Measurements from ENCODE around the gene RABGAP1. TPM values are rescaled to one million over a fixed set of nuclear protein-coding genes. Genes with fewer than 3 reads are reported as not detected.

RABGAP1 gene
- total RNA-seq, 1 donor from 2014 or later: 26.5 TPM

DNA sequence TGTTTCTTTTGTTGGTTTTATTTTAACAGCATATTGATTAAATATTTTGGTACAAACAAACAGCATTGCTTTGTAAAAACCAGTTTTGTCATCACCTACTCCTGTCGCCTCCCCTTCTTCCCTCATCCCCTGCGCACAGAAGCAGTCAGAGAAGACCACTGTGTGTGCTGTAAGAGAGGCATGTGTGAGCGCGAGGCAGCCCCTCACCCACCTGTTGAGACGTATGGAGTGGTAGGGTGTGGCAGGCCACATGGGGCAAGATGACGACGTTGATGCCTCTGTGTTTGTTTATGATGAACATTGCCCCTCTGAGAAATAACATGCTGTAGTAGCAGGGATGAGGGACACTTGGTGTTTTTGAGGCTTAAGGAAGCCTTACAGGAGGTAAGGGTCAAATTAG, 164.0 kb downstream of the RABGAP1 start:
- Mint-ChIP-seq H3K4me3 (ENCODE audit: low read depth) (no peak overlapping the region), H3K9me3 (no peaks in the 10 kb centered on the region), H3K4me1 (ENCODE audit: low read depth) (no peaks in the 10 kb centered on the region), H3K27me3 (ENCODE audit: low read depth) (no peaks in the 10 kb centered on the region), H3K36me3 (ENCODE audit: low read depth) (peaks cover 15% of the 10 kb centered on the region), H3K27ac (no peak overlapping the region)
- intact Hi-C loops (cut with micrococcal nuclease): loop anchor here (5.0 kb wide), 1 partner anchor 247 kb away; no protein-coding TSS in a partner anchor
- no peak for DNase-seq (ENCODE audit: low spot score)

DNA sequence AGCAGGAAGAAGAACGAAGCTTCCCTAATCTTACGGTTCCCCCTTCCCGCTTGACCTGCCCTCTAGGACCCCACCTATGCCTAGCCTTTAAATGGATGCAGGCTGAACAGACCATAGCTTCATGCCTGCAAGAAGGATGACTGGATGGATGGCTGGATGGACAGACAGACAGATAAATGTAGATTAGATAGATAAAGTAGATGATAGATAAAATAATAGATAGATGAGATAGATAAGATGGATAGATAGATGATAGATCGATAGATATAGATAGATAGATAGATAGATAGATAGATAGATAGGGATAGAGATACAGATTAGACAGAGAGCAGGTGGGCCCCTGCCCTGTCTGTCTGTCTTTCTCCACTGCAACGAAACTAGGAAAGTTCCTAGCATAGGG, 164.7 kb downstream of the RABGAP1 start:
- intact Hi-C loops (cut with micrococcal nuclease): no loop called here
- H3K4me3 Mint-ChIP-seq (ENCODE audit: low read depth): no peak overlapping the region
- H3K4me1 Mint-ChIP-seq (ENCODE audit: low read depth): no peaks in the 10 kb centered on the region
- DNase-seq (ENCODE audit: low spot score): no peak
- no peaks in the 10 kb centered on the region for H3K27me3 Mint-ChIP-seq (ENCODE audit: low read depth)
- no peaks in the 10 kb centered on the region for H3K9me3 Mint-ChIP-seq
- H3K27ac Mint-ChIP-seq: no peak overlapping the region
- H3K36me3 Mint-ChIP-seq (ENCODE audit: low read depth): peaks cover 15% of the 10 kb centered on the region

DNA sequence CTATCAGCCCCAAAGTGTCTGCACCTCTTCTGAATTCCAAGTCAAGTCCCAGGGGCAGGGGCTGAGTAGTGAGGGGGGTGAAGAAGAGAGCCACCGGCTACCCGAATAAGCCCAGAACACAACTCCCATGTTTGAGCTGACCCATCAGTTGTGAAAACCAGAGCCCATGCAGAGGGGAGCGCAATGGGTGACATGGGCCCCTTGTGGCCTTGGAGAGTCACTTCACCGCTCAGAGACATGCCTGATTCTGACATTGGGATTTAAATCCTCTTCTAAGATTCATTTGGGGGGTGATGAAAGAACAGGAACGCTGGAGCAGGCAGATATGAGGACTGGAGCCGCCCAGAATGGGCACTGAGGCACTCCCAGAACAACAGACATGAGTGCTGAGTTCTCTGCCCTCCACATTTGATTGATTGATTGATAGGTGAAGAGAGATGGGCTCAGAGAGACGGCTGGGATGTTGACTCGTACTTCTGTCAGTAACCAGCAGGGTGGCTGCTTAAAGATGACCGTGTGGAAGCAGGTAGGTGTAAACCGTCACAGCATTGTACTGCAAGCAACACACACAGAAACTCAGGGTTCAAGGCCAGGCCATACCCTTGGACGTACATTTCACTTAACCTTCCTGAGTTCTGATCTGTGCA, 166.9 kb downstream of the RABGAP1 start:
- intact Hi-C loops (cut with micrococcal nuclease): no loop called here
- Mint-ChIP-seq H3K27ac (peak overlapping the region; percentile 15), H3K9me3 (no peaks in the 10 kb centered on the region), H3K27me3 (ENCODE audit: low read depth) (no peaks in the 10 kb centered on the region), H3K4me3 (ENCODE audit: low read depth) (no peak overlapping the region), H3K4me1 (ENCODE audit: low read depth) (peaks cover 6% of the 10 kb centered on the region), H3K36me3 (ENCODE audit: low read depth) (peaks cover 4% of the 10 kb centered on the region)
- no peak for DNase-seq (ENCODE audit: low spot score)

DNA sequence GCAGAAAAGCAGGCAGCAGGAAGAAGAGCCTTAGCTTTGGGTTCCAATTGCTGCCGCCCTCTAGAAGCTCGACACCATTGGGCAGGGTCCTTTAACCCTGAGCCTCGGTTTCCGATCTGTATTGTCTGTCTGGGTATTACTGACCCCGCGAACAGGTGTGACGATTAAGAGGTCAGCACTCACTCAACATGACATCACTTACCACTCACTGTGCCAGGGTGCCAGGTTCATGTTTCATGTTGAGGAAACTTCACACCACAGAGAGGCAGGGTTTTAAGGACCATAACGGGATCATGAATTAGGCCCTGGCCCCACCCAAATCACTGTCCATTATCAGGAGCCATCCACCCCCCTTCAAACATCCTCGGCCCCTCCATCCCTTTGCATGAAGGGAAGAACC, 168.2 kb downstream of the RABGAP1 start:
- H3K36me3 Mint-ChIP-seq (ENCODE audit: low read depth): peaks cover 4% of the 10 kb centered on the region
- no peaks in the 10 kb centered on the region for H3K27me3 Mint-ChIP-seq (ENCODE audit: low read depth)
- no peaks in the 10 kb centered on the region for H3K9me3 Mint-ChIP-seq
- no peak overlapping the region for H3K4me3 Mint-ChIP-seq (ENCODE audit: low read depth)
- intact Hi-C loops (cut with micrococcal nuclease): no loop called here
- peaks cover 6% of the 10 kb centered on the region for H3K4me1 Mint-ChIP-seq (ENCODE audit: low read depth)
- DNase-seq (ENCODE audit: low spot score): no peak
- no peak overlapping the region for H3K27ac Mint-ChIP-seq

DNA sequence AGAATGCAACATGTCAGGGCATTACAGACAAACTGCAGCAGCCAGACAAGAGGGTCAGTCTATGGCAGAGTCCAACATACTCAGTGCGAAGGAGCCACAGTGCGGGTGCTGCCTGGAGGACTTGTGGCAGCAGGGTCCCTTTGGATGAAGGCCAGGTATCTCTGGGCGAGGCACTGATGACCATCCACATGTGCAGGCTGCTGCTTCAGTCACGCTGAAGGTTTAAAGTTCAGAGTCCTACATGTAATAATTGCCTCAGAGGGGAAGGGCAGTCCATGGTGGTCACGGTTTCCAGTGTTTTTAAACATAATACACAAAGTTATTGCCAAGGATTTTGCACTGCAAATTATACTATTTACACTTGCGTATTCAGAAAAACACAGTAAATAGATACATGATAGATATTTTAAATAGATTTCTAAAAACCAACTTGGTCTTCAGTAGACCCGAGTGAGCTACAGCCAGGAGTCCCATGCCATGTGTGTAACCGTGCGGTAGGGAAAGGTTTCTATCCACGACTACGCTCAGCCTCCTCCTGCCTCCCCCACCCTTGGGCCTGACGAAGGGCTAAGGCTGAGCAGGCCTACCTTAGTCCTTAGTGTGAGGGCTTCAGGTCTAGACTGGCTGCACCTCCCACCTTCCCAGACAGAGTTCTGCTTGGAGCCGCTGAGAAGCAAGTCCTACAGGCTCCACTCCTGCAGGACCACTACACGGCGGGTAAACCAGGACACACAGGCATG, 168.9 kb downstream of the RABGAP1 start:
- intact Hi-C loops (cut with micrococcal nuclease): no loop called here
- H3K4me1 Mint-ChIP-seq (ENCODE audit: low read depth): peaks cover 6% of the 10 kb centered on the region
- peaks cover 4% of the 10 kb centered on the region for H3K36me3 Mint-ChIP-seq (ENCODE audit: low read depth)
- H3K27me3 Mint-ChIP-seq (ENCODE audit: low read depth): no peaks in the 10 kb centered on the region
- DNase-seq (ENCODE audit: low spot score): no peak
- no peak overlapping the region for H3K27ac Mint-ChIP-seq
- H3K4me3 Mint-ChIP-seq (ENCODE audit: low read depth): no peak overlapping the region
- no peaks in the 10 kb centered on the region for H3K9me3 Mint-ChIP-seq

DNA sequence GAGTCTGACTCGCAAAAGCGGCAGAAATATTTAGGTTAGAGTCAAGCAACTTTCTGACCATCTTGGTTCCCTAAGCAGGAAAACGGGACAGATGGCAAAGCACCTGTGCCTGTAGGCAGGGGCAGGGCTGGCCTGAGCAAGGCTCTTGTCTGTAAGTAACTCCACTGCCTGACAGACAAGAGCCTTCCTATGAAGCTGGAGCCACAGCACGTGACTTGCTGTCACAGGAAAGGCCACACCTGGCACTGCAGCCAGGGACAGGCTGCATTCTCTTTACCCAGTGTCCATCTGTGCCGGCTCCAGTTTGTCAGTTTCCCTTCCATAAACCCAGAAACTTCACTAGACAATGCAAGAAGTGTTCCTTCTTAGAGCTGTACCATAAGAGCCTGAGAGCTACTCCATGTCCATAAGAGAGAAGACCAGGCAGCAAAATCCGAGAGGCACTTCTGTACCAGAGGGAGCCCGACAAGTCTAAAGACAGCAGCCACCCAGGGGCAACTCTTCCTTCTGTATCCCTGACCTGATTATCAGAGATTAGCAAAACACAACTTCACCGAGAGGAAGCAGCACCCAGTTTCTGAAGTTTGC, 170.7 kb downstream of the RABGAP1 start:
- Mint-ChIP-seq H3K4me3 (ENCODE audit: low read depth) (no peak overlapping the region), H3K4me1 (ENCODE audit: low read depth) (peaks cover 6% of the 10 kb centered on the region), H3K9me3 (no peaks in the 10 kb centered on the region), H3K27ac (no peak overlapping the region), H3K27me3 (ENCODE audit: low read depth) (no peaks in the 10 kb centered on the region), H3K36me3 (ENCODE audit: low read depth) (peaks cover 7% of the 10 kb centered on the region)
- intact Hi-C loops (cut with micrococcal nuclease): no loop called here
- no peak for DNase-seq (ENCODE audit: low spot score)

DNA sequence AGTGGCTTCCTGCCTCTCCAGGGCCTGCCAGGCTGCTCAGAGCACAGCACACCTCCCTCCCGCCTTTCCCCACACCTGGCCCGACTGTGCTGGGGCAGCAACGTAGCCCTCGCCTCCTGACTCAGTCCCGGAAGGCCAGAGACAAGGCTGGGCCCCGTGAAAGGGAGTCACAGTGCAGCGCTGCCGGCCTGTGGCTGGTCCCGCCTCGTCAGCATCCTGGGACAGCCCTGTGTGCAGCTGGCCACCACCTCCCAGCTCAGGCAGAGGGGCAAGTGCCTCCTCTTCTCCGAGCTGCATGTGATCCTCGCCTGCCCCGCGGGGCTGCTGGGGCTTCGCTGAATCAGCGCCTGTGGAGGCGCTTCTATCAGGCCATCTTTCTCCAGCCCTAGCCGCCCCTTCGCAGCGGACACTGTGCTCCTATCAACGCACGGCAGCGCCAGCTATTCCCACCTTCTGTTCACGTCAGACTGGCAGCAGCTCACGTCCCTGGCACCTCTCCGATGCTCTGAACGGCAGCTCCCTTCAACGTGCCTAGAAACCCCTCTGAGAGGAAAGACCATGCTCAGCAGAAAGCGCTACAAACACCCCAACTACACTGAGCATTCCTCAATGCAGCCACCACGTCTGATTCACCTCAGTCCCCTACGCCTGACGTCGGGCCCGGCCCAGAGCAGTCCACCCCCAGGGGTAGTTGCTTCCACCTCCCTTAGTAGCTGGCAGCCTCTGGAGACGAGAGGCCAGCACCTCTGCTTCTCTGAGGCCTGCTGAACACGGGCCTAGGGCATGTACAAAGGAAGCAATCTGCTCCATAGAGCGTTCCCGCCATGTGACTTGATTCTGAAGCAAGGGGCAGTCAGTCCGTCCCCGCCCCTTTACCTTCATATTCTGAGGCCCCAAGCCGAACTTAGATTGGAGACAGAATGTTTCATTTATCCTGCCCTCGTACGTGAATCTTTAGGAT, 171.5 kb downstream of the RABGAP1 start:
- Mint-ChIP-seq H3K27ac (no peak overlapping the region), H3K4me3 (ENCODE audit: low read depth) (no peak overlapping the region), H3K36me3 (ENCODE audit: low read depth) (peaks cover 4% of the 10 kb centered on the region), H3K27me3 (ENCODE audit: low read depth) (no peaks in the 10 kb centered on the region), H3K9me3 (no peaks in the 10 kb centered on the region), H3K4me1 (ENCODE audit: low read depth) (peaks cover 6% of the 10 kb centered on the region)
- DNase-seq (ENCODE audit: low spot score): no peak
- intact Hi-C loops (cut with micrococcal nuclease): no loop called here

DNA sequence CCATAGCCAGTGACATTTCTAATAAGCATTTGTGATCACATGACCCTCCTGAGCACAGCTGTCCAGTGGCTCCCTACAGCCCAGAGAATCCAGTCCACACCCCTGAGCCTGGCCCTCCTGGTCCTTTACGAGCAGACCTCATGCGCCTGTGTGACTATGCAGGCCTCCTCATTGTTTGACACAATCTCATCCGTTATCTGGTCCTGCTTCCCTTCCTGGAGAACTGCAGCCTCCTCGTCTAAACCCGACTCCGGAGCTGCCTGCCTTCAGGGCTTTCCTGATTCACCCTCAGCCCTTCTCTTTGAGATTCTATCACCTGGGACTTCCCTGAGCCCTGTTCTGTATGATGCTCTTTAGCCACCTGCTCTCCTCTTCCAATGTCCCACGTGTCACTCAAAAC, 172.4 kb downstream of the RABGAP1 start:
- Mint-ChIP-seq H3K4me1 (ENCODE audit: low read depth) (peaks cover 6% of the 10 kb centered on the region), H3K27ac (peak overlapping the region; percentile 17), H3K27me3 (ENCODE audit: low read depth) (no peaks in the 10 kb centered on the region), H3K36me3 (ENCODE audit: low read depth) (peaks cover 4% of the 10 kb centered on the region), H3K9me3 (no peaks in the 10 kb centered on the region), H3K4me3 (ENCODE audit: low read depth) (no peak overlapping the region)
- DNase-seq (ENCODE audit: low spot score): no peak
- intact Hi-C loops (cut with micrococcal nuclease): no loop called here

DNA sequence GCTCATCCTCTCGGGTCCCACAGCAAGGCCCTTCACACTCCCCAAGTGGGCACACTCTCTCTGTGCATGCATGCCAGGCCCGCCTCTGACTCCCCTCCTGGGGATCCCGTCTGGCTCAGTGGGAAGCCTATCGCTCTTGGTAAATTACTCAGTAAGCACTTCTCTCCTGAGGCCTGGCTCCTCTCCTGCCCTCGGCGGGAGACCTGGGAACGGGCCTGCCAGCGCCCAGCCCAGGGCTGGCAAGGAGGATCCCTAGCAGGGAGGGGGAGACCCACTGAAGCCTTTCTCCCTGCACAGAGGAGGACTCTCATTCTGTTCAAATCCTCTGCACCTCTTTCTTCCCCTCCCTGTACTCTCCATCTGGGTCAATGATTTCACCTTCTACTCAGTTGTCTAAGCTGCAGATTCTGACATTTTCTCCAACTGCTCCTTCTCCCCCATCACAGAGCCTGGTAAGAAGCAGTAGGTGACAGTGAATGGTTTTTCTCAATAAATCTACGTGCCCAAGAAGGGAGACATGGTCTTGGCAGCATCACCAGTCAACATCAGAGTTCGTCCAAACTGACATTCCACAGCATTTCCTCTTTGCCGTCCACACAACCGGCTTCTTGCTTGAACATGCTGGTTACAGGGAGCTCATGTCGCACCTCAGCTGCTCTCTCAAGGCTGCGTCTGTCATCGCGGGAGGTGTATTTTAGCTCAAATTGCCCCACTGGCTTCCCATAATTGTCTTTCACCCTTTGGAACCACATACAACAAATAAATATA, 174.5 kb downstream of the RABGAP1 start:
- intact Hi-C loops (cut with micrococcal nuclease): no loop called here
- Mint-ChIP-seq H3K9me3 (no peaks in the 10 kb centered on the region), H3K4me1 (ENCODE audit: low read depth) (peaks cover 6% of the 10 kb centered on the region), H3K4me3 (ENCODE audit: low read depth) (no peak overlapping the region), H3K27ac (no peak overlapping the region), H3K36me3 (ENCODE audit: low read depth) (peaks cover 4% of the 10 kb centered on the region), H3K27me3 (ENCODE audit: low read depth) (no peaks in the 10 kb centered on the region)
- no peak for DNase-seq (ENCODE audit: low spot score)

DNA sequence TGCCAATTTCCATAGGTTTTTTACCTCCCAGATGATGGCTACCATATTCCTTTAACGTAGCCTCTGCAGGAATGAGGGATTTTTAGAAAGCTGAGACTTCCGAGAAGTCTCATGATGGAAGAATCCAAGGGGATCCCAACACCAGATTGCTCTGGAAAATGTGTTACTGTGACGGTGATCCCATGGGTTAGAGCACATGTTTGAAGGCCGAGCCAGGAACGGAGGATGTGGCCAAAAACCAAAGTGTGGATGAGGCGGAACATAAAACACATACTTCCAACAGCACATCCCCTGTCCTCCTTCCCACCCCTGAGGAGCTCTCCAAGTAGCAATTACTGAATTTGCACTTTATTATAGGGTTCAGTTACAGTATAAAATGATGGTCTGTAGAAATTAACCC, 175.2 kb downstream of the RABGAP1 start:
- DNase-seq (ENCODE audit: low spot score): no peak
- H3K36me3 Mint-ChIP-seq (ENCODE audit: low read depth): peaks cover 4% of the 10 kb centered on the region
- intact Hi-C loops (cut with micrococcal nuclease): no loop called here
- peaks cover 6% of the 10 kb centered on the region for H3K4me1 Mint-ChIP-seq (ENCODE audit: low read depth)
- no peaks in the 10 kb centered on the region for H3K27me3 Mint-ChIP-seq (ENCODE audit: low read depth)
- H3K4me3 Mint-ChIP-seq (ENCODE audit: low read depth): no peak overlapping the region
- H3K9me3 Mint-ChIP-seq: no peaks in the 10 kb centered on the region
- H3K27ac Mint-ChIP-seq: no peak overlapping the region

DNA sequence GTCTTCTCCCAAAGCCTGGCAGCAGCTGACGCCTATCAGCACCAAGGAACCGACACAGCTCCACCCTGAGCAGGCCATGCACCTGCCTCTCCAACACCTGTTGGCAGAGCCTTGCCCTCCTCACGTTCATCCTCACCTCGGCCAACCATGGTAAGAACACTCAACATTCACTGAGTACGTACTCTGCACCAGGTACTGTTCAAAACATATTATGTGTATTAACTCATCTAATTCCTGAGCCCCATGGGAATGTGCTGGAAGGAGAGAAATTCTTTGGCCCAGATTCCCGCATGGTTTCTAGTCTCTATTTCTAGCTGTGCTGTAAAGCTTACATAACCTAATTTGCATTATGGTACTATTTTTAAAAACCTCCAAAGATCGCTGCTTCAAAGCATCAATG, 178.7 kb downstream of the RABGAP1 start:
- Mint-ChIP-seq H3K27me3 (ENCODE audit: low read depth) (no peaks in the 10 kb centered on the region), H3K9me3 (no peaks in the 10 kb centered on the region), H3K36me3 (ENCODE audit: low read depth) (peaks cover 4% of the 10 kb centered on the region), H3K4me1 (ENCODE audit: low read depth) (no peaks in the 10 kb centered on the region), H3K4me3 (ENCODE audit: low read depth) (no peak overlapping the region), H3K27ac (no peak overlapping the region)
- no peak for DNase-seq (ENCODE audit: low spot score)
- intact Hi-C loops (cut with micrococcal nuclease): no loop called here

DNA sequence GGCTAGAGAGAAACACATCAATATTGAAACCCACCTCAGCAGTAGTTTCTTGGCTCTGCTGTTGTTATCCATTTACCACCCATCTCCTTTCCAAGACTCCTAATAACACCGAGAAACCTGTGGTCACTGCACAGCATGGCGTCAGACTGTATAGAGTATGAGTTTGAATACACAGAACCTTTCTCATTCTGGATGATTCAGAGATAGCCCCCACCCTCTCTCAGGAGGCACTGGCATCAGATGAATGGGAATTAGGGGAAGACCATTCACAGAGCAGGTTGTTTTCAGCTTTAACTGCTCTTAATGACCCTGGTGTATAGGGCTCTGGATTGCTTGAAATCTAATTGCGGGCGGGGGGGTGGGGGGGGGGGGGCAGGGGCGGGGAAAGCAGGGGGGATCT, 179.3 kb downstream of the RABGAP1 start:
- intact Hi-C loops (cut with micrococcal nuclease): no loop called here
- DNase-seq (ENCODE audit: low spot score): no peak
- H3K9me3 Mint-ChIP-seq: no peaks in the 10 kb centered on the region
- no peak overlapping the region for H3K27ac Mint-ChIP-seq
- H3K4me3 Mint-ChIP-seq (ENCODE audit: low read depth): no peak overlapping the region
- H3K4me1 Mint-ChIP-seq (ENCODE audit: low read depth): no peaks in the 10 kb centered on the region
- H3K36me3 Mint-ChIP-seq (ENCODE audit: low read depth): peaks cover 4% of the 10 kb centered on the region
- no peaks in the 10 kb centered on the region for H3K27me3 Mint-ChIP-seq (ENCODE audit: low read depth)
